T-helper 2 cell treated with Interferon-gamma antibody and Interleukin-4, amounts not matched to agents 100 ng/mL and 5 ng/mL, for 36 hours (primary cell): ENCODE data around the gene ZNF784. TPM values are rescaled to one million over a fixed set of nuclear protein-coding genes. Genes with fewer than 3 reads are reported as not detected.
"Not testable (repeated sequence)": the region's sequence is repeated elsewhere in the genome, so short reads cannot be mapped to it uniquely, and the experiment has no call there.

Source experiments
- intact Hi-C: fragments of 100-400 bp; cut with micrococcal nuclease; formaldehyde crosslinking; loops from one replicate; pipeline ENCODE4 v1.15.1; 2023
- total RNA-seq: library from RNA; stranded (reverse); gene quantifications from 2 replicates; pipeline ENCODE4 v1.2.3, GENCODE V29; 2022

The ZNF784 gene
- total RNA-seq, 1 donor from 2014 or later: 5.0 TPM

GRCh38 chr19:55591555-55591954 is 32.8 kb downstream of the ZNF784 start:
- intact Hi-C loops: no loop called here

GRCh38 chr19:55590617-55591016 is 33.7 kb downstream of the ZNF784 start:
- intact Hi-C loops: no loop called here

GRCh38 chr19:55590109-55590508 is 34.3 kb downstream of the ZNF784 start:
- intact Hi-C loops: no loop called here

GRCh38 chr19:55588738-55589137 is 35.6 kb downstream of the ZNF784 start:
- intact Hi-C loops: no loop called here

GRCh38 chr19:55586976-55587668 is 37.2 kb downstream of the ZNF784 start:
- intact Hi-C loops: loop anchor here (1.0 to 2.0 kb wide), 2 partner anchors 12 to 18 kb away; partner anchors contain the start of genes FIZ1 and ZNF865

GRCh38 chr19:55585658-55586339 is 38.6 kb downstream of the ZNF784 start:
- intact Hi-C loops: loop anchor here (2.0 kb wide), 1 partner anchor 19 kb away; the partner anchor contains the start of gene ZNF865

GRCh38 chr19:55584871-55585270 is 39.5 kb downstream of the ZNF784 start:
- intact Hi-C loops: no loop called here

GRCh38 chr19:55583897-55584296 is 40.5 kb downstream of the ZNF784 start:
- intact Hi-C loops: not testable (repeated sequence)

GRCh38 chr19:55582284-55582683 is 42.1 kb downstream of the ZNF784 start:
- intact Hi-C loops: not testable (repeated sequence)

GRCh38 chr19:55581823-55582223 is 42.5 kb downstream of the ZNF784 start:
- intact Hi-C loops: loop anchor here (2.0 kb wide), 1 partner anchor 17 kb away; the partner anchor contains the start of gene FIZ1

- intact Hi-C loops: loop anchor here (2.0 kb wide), 1 partner anchor 18 kb away; the partner anchor contains the start of gene FIZ1
Measured at GRCh38 chr19:55581145-55581822, 43.1 kb downstream of the ZNF784 start.

- intact Hi-C loops: loop anchor here (1.0 to 2.0 kb wide), 2 partner anchors 18 to 44 kb away; partner anchors contain the start of genes FIZ1 and ZNF784
Measured at GRCh38 chr19:55580628-55581144, 43.7 kb downstream of the ZNF784 start, which contains the start of gene ZNF579. ZNF579 (minus strand) TSS chr19:55580848; CDS start chr19:55579639, 1,209 bp downstream.

GRCh38 chr19:55579766-55580621 is 44.4 kb downstream of the ZNF784 start:
- intact Hi-C loops: loop anchor here (1.0 to 2.0 kb wide), 2 partner anchors 19 to 44 kb away; partner anchors contain the start of genes FIZ1 and ZNF784

GRCh38 chr19:55578761-55579747 is 45.3 kb downstream of the ZNF784 start:
- intact Hi-C loops: no loop called here

GRCh38 chr19:55578031-55578760 is 46.2 kb downstream of the ZNF784 start:
- intact Hi-C loops: no loop called here

- intact Hi-C loops: no loop called here
Measured at GRCh38 chr19:55576746-55577145, 47.6 kb downstream of the ZNF784 start.

- intact Hi-C loops: not testable (repeated sequence)
Measured at GRCh38 chr19:55573929-55574328, 50.4 kb downstream of the ZNF784 start.
